GM19351 (cell line): ENCODE results near the gene MON1A.
"Not testable (repeated sequence)": the region's sequence is repeated elsewhere in the genome, so short reads cannot be mapped to it uniquely, and the experiment has no call there.

Experiments
- ATAC-seq: cut with Tn5 transposase; IDR thresholded peaks from one replicate; pipeline ENCODE4 v1.9.1; 2021; ENCODE audit warnings: mild to moderate bottlenecking, moderate library complexity; ENCODE audit not compliant: unreplicated experiment

Gene MON1A

DNA sequence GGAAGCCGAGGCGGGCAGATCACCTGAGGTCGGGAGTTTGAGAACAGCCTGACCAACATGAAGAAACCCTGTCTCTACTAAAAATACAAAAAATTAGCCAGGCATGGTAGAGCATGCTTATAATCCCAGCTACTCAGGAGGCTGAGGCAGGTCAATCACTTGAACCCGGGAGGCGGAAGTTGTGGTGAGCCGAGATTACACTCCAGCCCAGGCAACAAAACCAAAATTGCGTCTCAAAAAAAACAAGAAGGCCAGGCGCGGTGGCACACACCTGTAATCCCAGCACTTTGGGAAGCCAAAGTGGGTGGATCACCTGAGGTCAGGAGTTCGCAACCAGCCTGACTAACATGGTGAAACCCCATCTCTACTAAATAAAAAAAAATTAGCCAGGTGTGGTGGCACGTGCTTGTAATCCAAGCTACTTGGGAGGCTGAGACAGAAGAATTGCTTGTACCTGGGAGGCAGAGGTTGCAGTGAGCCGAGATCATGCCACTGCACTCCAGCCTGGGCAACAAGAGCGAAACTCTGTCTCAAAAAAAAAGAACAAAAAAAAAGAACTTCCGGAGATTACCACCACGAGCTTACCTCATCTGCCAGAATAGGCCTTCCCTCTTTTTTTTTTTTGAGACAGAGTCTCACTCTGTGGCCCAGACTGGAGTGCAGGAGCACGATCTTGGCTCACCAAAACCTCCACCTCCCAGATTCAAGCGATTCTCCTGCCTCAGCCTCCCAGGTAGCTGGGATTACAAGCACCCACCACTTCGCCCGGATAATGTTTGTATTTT, 11.6 kb downstream of the MON1A start:
- ATAC-seq = not testable (repeated sequence)

DNA sequence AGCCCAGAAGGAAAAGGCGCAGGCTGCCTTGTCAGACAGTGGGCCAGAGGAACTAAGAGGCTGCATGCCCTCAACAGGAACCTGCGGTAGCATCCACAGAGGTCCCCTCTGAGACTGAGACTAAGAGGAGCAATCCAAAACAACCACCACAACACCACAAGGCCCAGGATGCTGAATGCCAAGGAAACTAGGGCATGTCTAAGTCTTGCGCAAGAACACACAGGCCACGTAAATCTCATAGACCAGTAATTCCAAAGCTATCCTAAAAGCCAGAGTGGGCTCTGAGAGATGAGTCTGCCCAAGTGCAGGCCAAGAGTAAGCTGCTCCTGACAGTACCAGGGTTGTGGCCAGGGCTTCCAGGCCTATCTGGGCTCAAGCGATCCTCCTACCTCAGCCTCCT, 12.9 kb downstream of the MON1A start:
- ATAC-seq = no peak

DNA sequence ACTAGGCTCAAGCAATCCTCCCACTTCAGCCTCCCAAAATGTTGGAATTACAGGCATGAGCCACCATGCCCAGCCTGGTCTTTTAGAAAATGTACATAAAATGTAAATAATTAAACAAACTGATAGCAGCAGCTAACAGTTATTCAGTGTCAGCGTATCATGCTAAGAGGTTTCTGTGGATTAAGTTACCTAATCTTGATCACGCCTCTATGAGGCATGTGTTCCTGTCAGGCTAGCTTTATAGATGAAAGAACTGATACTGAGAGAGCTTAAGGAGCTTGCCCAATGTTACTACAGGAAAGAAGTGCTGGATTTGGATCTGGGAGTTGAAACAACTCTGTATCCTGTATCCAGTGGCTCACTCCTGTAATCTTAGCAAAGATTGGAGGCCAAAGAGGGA, 14.7 kb downstream of the MON1A start:
- ATAC-seq = no peak

DNA sequence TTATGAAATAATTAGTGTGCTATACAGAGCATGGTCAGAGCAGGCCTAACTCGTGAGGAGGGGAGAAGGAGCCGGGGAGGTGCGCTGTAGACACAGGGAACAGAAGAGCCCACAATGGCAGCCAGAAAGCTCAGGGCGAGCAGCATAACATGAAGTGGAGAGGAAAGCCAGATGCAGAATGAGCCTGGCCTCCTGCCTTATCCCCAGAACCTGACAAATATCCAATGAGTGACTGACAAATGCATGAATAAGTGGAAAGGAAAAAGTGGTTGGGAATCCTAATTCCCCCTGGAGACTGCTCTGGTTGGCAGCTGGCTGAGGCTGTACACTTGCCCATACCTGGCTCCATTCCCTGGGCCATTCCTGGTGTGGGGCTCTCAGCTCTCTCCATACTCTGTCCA, 16.7 kb downstream of the MON1A start:
- no peak for ATAC-seq

DNA sequence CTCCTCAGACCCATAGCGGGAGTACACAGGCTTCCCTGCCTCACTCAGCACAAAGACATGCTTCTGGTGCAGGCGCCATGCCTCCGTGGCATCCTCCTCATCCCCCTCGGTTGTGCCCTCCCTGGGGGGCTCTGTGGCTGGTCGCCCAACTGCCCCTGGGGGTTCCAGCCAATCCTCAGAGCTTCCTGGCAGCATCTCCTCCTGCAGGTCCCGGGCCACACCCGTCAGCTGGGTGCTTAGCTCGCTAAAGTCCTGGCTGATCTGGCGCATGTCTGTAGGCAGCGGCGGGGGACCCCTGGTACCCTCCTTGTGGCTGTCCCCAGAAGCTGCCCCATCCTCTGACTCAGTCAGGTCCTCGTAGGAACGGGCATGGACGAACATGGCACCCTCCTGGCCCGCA, 18.0 kb downstream of the MON1A start:
- no peak for ATAC-seq

DNA sequence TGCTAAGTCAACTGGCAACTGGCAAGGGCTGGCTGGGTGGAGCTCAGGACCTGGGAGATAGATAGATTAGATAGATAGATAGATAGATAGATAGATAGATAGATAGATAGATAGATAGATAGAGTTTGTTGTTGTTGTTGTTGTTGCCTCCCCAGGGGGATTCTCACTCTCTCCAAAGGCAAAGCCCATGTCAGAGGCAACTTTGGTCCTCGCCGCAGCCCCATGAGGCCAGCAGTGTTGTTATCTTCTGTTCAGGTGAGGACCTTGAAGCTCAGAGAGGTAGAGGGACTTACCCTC, 18.5 kb downstream of the MON1A start:
- no peak for ATAC-seq

DNA sequence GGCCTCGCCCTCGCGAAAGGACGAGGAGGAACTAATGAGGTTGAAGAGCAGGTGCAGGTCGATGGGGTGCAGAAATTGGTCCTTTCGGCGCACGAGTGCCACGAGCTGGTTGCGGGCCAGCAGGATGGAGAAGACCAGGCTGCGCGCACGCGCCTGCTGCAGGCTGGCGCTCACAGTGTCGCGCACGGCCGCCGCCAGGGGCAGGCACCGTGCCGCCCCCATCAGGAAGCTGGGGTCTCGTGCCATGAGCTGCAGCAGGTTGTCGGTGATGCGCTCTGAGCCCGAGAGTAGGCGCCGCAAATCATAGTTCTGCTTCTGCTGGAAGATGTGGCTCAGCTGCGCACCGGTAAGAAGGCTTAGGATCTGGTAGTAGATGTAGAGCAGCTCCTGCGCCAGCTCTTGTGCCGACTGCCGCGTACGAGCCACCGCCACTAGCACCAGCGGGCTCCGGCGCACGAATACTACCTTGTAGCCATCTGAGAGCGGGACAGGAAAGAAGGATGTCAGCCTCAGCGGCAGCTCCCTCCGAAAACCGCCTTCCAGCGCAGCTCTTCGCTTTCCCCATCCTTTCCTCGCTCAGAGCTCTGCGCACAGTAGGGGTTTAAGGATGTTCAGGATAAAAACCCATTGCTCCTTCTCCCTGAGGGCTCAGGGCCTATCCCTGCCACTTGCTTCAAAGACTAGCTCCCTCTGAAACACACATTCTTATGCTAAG, 19.0 kb downstream of the MON1A start:
- no peak for ATAC-seq

DNA sequence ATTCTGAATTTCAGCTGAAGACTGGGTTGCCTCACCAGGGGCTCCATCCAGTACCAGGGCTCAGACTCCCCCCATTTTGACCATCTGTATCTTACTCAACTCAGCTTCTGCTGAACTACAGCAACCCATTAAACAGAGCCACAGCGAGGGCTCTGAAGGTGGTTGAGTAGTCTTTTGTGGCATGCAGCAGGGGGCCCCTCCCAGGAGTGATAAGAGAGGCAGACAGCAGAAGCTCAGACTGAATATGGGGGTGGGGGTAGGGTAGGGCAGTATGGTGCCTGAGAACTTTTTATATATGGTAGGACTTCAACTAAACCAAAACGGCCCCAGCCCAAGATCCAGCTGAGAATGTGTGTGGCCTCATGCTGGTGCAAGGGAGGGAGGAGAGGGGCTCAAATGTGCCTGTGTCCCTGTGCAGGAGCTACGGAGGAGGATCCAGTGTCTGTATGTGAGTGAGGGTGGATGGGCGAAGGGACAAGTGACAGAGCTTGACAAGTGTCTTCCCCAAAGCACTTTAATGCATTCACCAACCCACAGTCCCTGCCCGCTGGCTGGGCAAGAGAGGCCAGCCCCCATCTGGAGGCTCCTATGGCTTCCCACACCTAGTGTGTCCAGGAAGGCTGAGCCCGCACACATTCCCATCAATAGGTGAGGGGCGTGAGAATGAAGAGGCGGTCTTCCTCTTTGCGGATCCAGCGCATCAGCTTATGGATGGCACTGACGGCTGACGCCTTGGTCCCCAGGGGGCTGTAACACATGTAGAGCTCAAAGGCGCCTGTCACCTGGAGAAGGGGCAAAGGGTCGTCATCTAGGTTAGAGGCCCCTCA, 21.0 kb downstream of the MON1A start:
- ATAC-seq = no peak

DNA sequence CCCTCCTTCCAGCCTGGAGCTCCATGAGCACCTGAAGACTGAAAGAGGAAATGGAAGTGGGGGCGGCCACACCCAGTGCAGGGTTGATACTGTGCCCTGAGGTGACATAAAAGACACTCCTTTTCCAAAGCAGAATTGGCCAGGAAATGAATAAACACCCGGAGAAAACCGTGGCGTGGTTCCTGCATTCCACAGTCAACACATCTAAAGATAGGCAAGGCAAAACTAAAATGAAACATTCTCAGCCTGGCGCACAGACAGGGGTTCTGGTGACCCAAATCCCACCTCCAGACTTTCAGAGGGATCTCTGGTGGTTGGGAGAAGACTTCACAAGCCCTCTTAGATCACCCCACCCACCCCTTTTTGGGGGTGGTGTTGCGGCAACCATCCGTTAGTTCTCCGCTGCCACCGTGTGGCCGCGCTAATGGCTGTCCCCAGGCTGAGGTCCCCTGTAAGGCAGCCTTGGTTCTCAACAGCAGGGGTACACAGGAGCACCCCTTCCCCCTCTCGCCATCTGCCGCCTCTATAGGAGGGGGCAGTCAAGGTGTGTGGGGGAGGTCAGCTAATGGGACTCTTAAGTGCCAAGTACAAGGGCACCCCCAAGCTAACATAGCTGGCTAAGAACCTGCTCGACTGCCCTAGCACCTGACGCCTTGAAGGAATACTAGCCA, 23.4 kb downstream of the MON1A start:
- no peak for ATAC-seq

DNA sequence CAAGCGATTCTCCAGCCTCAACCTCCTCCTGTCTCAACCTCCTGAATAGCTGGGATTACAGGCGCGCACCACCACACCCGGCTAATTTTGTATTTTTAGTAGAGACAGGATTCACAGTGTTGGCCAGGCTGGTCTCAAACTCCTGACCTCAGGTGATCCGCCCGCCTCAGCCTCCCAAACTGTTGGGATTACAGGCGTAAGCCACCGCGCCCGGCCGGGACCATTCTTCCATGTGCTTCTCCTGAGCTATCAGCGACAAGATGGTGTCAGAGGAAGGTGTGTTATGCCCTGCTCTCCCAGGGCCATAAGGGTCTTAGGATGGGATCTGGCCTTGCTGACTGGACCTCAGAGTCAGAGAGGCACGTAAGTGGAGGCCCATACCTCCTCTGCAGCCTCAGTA, 25.2 kb downstream of the MON1A start:
- ATAC-seq = not testable (repeated sequence)

DNA sequence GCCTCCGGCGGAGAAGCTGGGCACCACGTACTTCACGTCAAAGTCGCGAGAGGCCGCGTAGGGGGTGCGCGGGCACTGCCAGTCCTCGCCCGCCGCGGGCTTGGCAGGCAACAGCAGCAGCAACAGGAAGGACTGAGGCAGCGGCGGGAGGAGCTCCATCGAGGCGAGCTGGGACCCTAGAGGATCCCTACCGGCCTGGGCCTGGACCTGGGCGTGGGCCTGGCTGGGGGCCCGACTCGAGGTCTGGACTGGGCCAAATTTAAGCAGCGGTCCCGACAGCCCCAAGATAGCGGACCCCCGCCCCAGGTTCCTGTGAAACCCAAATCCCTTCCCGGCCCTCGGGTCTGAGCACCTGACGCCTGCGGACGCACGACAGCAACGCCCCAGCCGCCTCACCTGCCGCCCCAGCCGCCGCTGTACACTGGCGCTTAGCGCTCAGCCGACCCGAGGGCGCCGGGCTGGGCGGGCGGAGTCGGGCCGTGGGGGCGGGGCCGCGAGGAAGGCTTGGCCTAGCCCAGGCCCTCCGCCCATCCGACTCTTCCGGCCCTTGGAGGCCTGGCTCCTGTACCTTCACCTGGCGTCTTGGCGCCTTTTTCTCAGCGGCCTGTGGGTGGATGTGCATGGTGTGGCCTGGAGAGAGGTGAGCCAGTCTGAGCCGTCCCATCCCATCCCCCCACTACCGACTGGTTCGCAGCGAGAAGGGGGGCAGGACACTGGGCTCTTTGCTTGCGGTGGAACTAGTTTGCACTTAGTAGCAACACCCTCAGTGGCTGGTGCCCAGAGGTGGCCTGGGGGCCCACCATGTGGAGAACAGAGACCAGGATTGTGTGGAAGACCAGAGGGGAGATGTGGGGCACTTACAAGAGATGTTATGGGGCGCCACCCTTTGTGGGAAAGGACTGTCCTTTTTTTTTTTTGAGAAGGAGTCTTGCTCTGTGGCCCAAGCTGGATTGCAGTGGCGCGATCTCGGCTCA, 25.9 kb downstream of the MON1A start, which contains the start of gene MST1R:
Gene MST1R, minus strand, starts transcription at position 423 of the 974 bp plus-strand sequence. Its CDS starts 264 bp downstream, at position 159.
- peak; percentile 81 for ATAC-seq

DNA sequence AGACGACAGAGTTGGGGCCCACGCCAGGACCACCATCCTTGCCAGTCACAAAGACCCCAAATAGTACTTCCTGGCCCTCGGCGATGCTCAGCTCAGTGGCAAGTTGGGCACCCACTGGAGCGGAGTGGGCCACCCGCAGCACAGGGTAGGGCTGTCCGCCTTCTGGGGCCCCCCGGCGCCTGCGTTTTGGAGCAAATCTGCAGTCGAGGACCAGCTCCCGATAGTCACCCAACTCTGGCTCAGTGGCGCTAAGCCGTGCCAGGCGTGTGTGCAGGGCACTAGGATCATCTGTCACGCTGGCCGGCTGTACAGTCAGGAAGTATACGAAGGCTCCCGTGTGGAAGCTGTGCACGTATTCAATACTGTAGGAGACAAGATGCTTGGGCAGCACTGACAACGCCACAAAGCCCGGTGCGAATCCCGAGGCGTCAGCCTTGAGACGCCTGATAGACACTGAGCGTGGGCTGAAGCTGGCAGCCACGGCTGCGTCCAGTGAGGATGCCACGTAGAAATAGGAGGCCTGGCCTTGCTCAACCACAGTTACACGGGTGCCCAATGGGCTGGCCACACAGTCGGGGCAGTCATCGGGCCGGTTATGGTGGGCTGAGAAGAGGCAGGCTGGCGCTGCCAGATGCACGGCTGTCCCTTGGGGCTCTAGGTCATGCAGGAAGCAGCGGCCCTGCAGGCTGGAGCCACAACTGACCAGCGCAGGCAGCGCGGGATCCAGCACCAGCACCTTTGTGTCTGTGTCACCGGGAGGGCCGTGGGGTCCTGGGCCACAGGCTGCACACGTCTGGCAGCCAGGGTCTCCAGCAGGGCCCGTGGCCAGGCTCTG, 26.9 kb downstream of the MON1A start:
- ATAC-seq = no peak

DNA sequence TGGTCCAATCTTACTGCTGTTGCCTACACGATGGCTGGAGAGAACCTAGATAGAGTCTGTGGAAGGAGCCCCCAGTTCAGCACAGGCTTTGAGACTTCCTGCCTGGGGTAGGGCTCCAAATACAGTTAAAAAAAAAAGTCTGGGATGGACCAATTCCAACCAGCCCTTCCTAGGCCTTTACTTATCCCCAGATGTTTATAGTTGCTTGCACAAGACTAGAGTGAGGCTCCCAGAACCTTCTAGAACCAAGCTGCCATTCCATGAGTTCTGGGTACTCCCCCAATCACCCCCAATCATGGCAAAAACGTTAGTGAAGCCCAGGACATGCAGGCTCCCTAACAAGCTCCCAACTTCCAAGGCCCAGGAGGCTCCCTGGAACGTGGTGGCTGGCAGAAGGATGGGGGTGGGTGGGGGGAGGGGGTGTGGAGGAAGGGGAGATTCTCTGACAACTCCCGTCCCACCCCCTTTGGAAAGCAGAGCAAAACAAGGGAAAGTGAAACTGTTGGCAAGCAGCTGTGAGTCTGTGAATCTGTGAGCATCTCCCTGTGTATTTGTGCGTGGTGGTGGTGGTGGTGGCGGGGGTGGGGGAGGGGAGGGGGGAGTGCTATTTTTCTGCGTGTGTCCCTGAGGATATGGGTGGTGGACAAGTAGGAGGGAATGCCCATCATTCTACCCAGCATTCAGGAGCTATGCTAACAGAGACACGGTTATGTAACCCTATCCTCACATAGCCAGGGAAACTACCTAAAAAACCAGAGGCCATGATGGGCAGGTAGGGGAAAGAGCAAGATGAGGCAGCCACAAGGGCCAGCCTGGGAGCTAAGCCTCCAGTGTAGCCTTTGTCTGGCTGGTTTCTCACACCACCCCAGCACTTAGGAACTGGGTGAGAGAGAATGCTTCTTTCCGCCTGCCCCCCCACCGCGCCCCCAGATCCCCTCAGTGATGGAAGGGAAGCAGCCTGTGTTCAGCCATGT, 28.0 kb downstream of the MON1A start:
- ATAC-seq = no peak

DNA sequence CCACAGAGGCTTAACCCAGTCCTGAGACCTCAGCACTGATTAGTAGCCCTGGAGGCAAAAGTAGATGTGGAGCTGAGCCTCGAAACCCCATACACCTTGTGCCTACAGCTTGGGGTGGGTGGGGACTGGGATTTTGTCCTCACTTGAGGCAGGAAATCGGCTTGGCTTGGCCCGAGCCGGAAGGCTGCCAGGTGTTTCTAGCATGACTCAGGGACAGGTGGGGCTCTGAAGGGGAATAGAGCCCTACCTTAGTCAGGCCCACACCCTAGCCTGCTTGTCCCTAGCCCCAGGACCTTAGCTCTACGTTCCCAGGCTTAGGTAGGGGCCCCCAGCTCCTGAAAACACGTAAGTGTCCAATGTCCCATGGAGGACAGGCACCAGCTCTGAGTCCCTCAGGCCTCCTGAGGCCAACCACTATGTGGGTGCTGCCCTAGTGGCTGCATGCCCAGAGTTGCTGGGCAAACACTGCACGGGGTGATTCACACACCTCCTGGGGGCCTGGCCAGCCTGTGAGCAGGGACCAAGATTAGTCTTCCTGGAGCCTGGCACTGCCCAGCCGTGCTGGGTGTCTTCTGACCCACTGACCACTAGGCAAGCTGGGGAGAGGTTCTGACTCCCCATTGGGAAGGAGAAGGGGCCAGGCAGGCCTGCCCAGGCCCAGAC, 29.0 kb downstream of the MON1A start:
- ATAC-seq = no peak

DNA sequence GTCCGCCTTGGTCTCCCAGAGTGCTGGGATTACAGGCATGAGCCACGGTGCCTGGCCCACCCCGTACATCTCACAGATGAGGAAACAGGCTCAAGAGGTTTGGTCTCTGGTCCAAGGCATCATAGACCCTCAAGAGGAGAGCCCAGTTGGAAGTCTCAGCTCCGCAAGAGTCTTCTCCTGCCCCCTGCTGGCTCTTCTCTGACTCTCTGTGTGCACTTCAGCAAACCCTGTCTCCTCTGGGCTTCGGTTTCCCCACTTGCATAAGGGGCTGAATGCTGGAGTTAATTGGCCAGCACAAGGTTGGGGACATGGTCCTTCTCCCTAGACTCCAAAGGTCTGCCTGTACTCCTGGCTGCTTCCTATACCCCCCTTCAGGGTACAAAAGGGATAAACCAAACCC, 29.8 kb downstream of the MON1A start:
- ATAC-seq = no peak

DNA sequence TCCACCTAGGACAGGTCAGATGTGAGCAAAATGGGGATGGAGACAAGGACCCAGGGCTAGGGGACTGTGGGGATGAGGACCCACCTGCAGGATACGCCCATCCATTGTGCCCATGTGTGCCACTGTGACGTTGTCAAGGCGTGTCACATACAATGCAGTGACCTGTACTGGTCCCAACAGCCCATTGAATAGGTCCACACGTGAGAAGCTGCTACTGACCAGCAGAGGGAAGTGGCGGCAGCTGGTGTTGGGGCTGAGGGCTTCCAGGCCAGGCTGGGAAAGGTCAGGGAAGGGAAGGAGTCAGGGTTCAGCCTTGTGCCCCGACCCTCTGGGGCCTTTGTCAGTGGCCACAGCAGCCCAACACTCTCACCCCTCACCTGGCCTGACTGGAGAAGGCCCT, 30.6 kb downstream of the MON1A start:
- ATAC-seq = no peak

DNA sequence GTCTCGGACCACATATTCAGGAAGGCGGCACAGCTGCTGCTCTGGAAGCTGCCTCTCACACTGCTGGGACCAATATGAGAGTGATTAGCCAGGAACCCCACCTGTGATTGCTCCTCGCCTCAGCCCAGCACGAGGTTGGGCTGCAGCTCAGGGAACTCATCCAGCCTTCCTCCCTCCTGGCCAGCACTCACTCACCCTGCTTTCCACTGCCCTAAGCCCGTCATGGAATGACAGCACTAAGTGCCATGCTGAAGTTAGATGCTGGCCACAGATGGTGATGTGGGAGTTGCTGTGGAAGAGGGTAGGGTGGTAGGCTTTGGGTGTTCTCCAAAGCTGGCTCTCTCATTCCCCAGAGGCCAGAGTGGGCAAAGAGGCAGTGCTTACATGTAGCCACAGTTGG, 33.3 kb downstream of the MON1A start:
- no peak for ATAC-seq
